NB4 (cell line): ENCODE data around the gene FAM241A.

ENCODE experiments used
- DNase-seq: peaks from one replicate; pipeline ENCODE4 v3.0.0; 2010; ENCODE audit warnings: low read depth
- H3K4me3 ChIP-seq: one replicate; pipeline ENCODE4 v1.5.1; 2011; ENCODE audit warnings: mild to moderate bottlenecking, low read depth, low read length, moderate library complexity
- MYC ChIP-seq: IDR thresholded peaks from 2 replicates; pipeline ENCODE4 v1.6.1; 2011; ENCODE audit warnings: low read depth, low read length
- POLR2A ChIP-seq: IDR thresholded peaks from 2 replicates; pipeline ENCODE4 v1.6.1; 2011; ENCODE audit warnings: mild to moderate bottlenecking; ENCODE audit not compliant: insufficient read length; ENCODE audit errors: extremely low read depth
- TF ChIP-seq, protein P1 (sequence below): IDR thresholded peaks from 2 replicates; pipeline ENCODE4 v1.6.1; 2011; ENCODE audit warnings: low read depth, low read length
- TF ChIP-seq, protein P2 (sequence below): IDR thresholded peaks from one replicate; pipeline ENCODE4 v1.5.1; 2012; ENCODE audit warnings: low read depth, low read length

FAM241A gene

DNA sequence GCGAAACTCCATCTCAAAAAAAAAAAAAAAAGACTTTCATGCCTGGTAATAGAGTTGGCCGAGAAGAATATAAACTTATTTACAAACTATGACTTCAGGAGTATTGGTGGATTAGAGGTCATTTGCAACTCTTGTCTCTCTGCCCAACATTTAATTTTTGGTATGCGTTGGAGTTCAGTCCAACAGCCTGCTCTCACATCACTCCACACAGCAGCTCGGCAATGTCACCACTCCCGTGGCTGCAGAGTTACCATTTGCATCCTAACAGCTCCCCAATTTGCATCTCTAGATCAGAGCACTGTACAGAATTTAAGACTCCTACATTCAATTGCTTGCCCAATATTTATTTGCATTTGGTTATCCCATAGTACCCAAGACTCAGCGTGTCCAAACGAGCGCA is 45.4 kb downstream of the FAM241A start:
- TF ChIP-seq, protein P1, sequence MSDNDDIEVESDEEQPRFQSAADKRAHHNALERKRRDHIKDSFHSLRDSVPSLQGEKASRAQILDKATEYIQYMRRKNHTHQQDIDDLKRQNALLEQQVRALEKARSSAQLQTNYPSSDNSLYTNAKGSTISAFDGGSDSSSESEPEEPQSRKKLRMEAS = no peak
- TF ChIP-seq MYC (no peak), POLR2A (no peak)
- TF ChIP-seq, protein P2, sequence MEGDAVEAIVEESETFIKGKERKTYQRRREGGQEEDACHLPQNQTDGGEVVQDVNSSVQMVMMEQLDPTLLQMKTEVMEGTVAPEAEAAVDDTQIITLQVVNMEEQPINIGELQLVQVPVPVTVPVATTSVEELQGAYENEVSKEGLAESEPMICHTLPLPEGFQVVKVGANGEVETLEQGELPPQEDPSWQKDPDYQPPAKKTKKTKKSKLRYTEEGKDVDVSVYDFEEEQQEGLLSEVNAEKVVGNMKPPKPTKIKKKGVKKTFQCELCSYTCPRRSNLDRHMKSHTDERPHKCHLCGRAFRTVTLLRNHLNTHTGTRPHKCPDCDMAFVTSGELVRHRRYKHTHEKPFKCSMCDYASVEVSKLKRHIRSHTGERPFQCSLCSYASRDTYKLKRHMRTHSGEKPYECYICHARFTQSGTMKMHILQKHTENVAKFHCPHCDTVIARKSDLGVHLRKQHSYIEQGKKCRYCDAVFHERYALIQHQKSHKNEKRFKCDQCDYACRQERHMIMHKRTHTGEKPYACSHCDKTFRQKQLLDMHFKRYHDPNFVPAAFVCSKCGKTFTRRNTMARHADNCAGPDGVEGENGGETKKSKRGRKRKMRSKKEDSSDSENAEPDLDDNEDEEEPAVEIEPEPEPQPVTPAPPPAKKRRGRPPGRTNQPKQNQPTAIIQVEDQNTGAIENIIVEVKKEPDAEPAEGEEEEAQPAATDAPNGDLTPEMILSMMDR = no peak
- no peak for DNase-seq
- H3K4me3 ChIP-seq = no peak overlapping the region

DNA sequence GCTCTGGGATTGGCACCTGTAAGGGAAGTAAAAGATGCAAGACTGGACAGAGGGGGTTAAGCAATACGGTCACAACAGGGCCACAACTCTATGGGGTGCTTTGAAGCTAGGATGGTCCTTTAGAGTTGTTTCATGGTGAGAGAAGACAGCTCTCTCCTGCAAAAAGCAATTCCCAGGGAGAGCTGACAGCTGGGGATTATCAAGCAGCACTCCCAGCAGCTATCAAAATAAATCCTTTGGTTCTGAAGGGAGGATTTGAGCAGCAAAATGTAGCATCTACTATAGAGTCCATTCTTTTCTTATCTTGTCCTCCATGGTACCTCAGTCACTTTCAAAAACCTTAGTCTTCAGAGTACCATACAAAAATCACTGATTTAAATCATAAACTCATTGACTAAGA is 51.2 kb downstream of the FAM241A start:
- no peak for TF ChIP-seq MYC
- no peak for TF ChIP-seq POLR2A
- TF ChIP-seq, protein P1 = no peak
- TF ChIP-seq, protein P2 = no peak
- H3K4me3 ChIP-seq = no peak overlapping the region
- DNase-seq = no peak

DNA sequence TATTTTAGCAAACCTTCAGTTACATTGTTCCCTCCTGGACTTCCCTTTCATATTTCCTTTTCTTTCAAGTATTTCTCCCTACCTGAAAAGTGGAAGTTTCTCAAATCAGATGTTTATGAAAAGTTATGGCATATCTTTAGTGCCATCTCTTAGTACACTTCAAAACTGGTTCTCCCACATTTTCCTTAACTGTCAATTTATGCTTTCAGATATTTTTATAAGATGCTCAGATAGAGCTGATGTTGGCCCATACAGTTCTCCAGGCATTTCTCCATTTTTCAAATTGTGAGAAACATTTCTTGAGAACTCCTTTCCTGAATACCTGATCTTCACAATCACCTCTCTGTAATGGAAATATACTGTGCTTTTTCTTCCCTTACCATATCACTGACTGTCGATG is 53.8 kb downstream of the FAM241A start:
- H3K4me3 ChIP-seq = no peak overlapping the region
- TF ChIP-seq MYC (no peak), POLR2A (no peak)
- TF ChIP-seq, protein P2 = no peak
- TF ChIP-seq, protein P1 = no peak
- DNase-seq = no peak

DNA sequence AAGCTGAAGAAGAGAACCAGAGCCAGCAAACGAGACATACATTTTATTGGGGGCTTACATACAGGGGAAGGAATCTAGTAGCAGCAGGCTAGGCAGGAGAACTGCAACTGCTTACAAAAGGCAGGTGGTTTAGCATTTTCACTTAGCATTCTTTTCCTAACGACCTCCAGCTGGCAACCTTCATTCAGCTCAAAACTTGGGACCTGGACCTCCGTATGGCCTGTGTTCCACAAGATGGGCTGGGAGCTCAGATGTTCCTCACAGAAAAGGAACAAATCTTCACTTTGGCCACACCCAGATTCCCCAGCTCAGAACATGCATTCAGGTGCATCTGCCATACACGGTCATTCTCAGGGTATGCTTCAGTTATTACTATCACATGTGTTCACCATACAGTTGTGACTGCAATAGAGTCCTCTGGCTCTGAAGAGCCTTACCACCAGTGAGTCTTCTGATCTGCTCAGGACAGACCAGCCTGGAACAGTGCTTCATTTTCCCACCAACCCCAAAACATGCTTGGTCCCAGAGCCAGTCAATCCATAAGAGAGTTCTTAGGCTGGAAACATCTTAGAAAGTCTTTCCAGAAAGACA is 56.8 kb downstream of the FAM241A start:
- TF ChIP-seq, protein P1 = no peak
- no peak for TF ChIP-seq MYC
- no peak for TF ChIP-seq POLR2A
- TF ChIP-seq, protein P2 = no peak
- no peak for DNase-seq
- no peak overlapping the region for H3K4me3 ChIP-seq

DNA sequence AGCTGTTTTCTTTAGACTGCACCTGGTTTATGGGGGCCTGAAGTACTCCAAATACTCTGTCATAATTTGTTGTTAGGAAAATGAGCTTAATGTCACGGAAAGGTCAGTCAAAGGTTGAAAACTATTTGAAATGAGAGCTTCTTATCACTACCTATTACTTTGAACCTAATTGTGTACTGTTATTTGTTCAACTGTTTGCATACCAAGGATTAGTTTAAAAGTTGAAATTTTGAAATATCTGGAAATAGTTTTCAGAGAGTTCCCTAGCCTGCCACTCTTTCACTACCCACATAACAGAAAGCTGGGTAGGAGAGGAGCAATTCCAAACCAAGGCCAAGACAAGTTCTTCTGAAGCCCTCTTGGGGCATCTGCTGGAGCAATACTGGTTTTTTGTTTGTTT is 58.3 kb downstream of the FAM241A start:
- no peak for DNase-seq
- no peak overlapping the region for H3K4me3 ChIP-seq
- TF ChIP-seq, protein P2 = no peak
- no peak for TF ChIP-seq MYC
- TF ChIP-seq POLR2A = no peak
- TF ChIP-seq, protein P1 = no peak
